ENCODE measurements around the gene INPP5A.

DNA sequence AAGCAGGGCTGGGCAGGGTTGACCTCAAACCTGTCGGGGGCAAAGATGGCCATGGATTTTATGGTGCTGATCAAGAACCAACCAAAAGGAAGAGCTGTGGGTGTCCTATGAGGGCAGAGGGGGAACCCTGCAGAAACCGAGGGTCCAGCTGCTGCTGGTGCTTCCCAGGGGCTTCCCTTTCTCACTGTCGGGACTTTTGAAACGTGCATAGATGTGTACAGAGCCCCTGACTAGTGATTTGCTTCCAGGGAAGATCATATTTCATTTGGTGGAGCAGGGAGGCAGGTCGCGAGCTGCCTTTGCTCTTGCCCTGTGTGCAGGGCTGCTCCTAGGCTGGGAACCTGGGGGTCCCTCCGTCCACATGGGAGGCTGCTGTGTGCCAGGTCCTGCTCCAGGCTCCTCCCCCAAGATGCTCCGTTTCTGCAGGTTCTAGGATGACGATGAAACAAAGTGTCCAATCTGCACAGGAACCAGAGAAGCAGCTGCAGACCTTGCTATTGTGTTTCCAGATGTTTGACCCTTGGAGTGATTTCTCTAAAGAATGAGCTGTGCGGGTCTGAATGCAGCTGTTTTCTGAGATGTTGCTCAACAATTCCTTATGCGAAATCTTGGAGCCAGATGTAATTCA lies 9.4 kb upstream of the INPP5A start:
- TF ChIP-seq EZH2 (IDR thresholded peaks at IDR 0.05; ENCODE audit: borderline replicate concordance) = no peak
- TF ChIP-seq, protein P1, sequence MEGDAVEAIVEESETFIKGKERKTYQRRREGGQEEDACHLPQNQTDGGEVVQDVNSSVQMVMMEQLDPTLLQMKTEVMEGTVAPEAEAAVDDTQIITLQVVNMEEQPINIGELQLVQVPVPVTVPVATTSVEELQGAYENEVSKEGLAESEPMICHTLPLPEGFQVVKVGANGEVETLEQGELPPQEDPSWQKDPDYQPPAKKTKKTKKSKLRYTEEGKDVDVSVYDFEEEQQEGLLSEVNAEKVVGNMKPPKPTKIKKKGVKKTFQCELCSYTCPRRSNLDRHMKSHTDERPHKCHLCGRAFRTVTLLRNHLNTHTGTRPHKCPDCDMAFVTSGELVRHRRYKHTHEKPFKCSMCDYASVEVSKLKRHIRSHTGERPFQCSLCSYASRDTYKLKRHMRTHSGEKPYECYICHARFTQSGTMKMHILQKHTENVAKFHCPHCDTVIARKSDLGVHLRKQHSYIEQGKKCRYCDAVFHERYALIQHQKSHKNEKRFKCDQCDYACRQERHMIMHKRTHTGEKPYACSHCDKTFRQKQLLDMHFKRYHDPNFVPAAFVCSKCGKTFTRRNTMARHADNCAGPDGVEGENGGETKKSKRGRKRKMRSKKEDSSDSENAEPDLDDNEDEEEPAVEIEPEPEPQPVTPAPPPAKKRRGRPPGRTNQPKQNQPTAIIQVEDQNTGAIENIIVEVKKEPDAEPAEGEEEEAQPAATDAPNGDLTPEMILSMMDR (IDR thresholded peaks at IDR 0.05; ENCODE audit: poor library complexity) = no peak
